Muscle of leg (tissue), 9 donors: Measurements from ENCODE around the gene ACER3. TPM values are rescaled to one million over a fixed set of nuclear protein-coding genes. Genes with fewer than 3 reads are reported as not detected.

Source experiments
- polyA plus RNA-seq, 8 donors: library from polyadenylated mRNA; unstranded; fragments of 120-200 nt; gene quantifications; one replicate each; pipeline versions ENCODE4 v1.2.1 to v1.2.3, GENCODE V29; 2013; ENCODE audit warnings: inconsistent platforms in 1 of 8, low replicate concordance in 1 of 8; ENCODE audit not compliant: insufficient read length in 8 of 8, insufficient read depth in 1 of 8
- total RNA-seq: library from RNA; stranded (reverse); fragments of 120-200 nt; gene quantifications from one replicate; pipeline ENCODE4 v1.2.4, GENCODE V29; 2013

The ACER3 gene
- total and polyA plus RNA-seq, 9 donors: 4.5 to 10.3 (median 5.9) TPM

Other genes starting within 250 kb of the ACER3 start
- 21.8 TPM for gene LRRC32, start 190.2 kb upstream of the ACER3 start, total RNA-seq
- 10 to 100 TPM; 23.5 to 37.5 (median 33.1) TPM for gene LRRC32, start 190.2 kb upstream of the ACER3 start, polyA plus RNA-seq
- 13.9 TPM for gene TSKU, start 77.6 kb upstream of the ACER3 start, total RNA-seq
- gene TSKU, start 77.6 kb upstream of the ACER3 start, polyA plus RNA-seq: 10 to 100 TPM; 15.4 to 31.9 (median 23.6) TPM
- not detected for gene B3GNT6, start 173.5 kb downstream of the ACER3 start, total RNA-seq
- under 1 TPM in 1 of 8 donors, not detected in 7; 0.16 TPM for gene B3GNT6, start 173.5 kb downstream of the ACER3 start, polyA plus RNA-seq
- 6.2 TPM for gene CAPN5, start 206.1 kb downstream of the ACER3 start, total RNA-seq
- 10 to 100 TPM in 6 of 8 donors, 1 to 10 TPM in 2; 9.6 to 17.8 (median 12.5) TPM for gene CAPN5, start 206.1 kb downstream of the ACER3 start, polyA plus RNA-seq
- 0.27 TPM for gene OMP, start 241.9 kb downstream of the ACER3 start, total RNA-seq
- not detected for gene OMP, start 241.9 kb downstream of the ACER3 start, polyA plus RNA-seq